HL-60 (cell line): ENCODE data around the gene TMEM59L.

Experiments used
- DNase-seq, 2 experiments: peaks; one replicate each; pipeline ENCODE4 v3.0.0-alpha.2; 2010 to 2020; ENCODE audit warnings: low read depth in 1 of 2, low spot score in 1 of 2
- H3K27ac ChIP-seq: fragments of 250-450 bp; sonication (Bioruptor Pico); replicated peaks from 2 replicates; pipeline ENCODE4 v1.5.1; 2020; ENCODE audit warnings: mild to moderate bottlenecking, moderate library complexity
- H3K27me3 ChIP-seq: fragments of 250-450 bp; sonication (Bioruptor Pico); 2 replicates; pipeline ENCODE4 v1.5.1; 2021; ENCODE audit warnings: mild to moderate bottlenecking, moderate library complexity; ENCODE audit not compliant: insufficient read depth, poor library complexity, severe bottlenecking
- H3K4me3 ChIP-seq: replicated peaks from 2 replicates; pipeline ENCODE4 v1.5.1; 2011; ENCODE audit warnings: mild to moderate bottlenecking, control low read depth, low read length; ENCODE audit not compliant: insufficient read depth
- CTCF ChIP-seq: IDR thresholded peaks from one replicate; pipeline ENCODE4 v1.5.1; 2011; ENCODE audit warnings: low read length, control low read depth, inconsistent platforms; ENCODE audit not compliant: insufficient read depth
- GABPA ChIP-seq: IDR thresholded peaks from 2 replicates; pipeline ENCODE4 v1.6.1; 2012; ENCODE audit warnings: low read depth
- POLR2AphosphoS5 ChIP-seq: IDR thresholded peaks from 2 replicates; pipeline ENCODE4 v1.6.1; 2012; ENCODE audit warnings: low read depth
- REST ChIP-seq: IDR thresholded peaks from 2 replicates; pipeline ENCODE4 v1.6.1; 2012; ENCODE audit warnings: low read depth; ENCODE audit not compliant: insufficient replicate concordance
- SPI1 ChIP-seq: IDR thresholded peaks from 2 replicates; pipeline ENCODE4 v1.6.1; 2012; ENCODE audit warnings: low read depth, mild to moderate bottlenecking, borderline replicate concordance

TMEM59L gene

GRCh38 chr19:18662972-18663732 lies 50.5 kb downstream of the TMEM59L start:
- Histone ChIP-seq H3K4me3 (no peak overlapping the region), H3K27me3 (no peaks in the 10 kb centered on the region), H3K27ac (no peak overlapping the region)
- no peak for DNase-seq
- TF ChIP-seq SPI1 (no peak), REST (no peak), CTCF (no peak), GABPA (no peak)

- Histone ChIP-seq H3K27ac (no peak overlapping the region), H3K4me3 (no peak overlapping the region), H3K27me3 (no peaks in the 10 kb centered on the region)
- DNase-seq = no peak
- TF ChIP-seq POLR2AphosphoS5 (no peak), SPI1 (no peak), GABPA (no peak), REST (no peak), CTCF (no peak)
Measured at GRCh38 chr19:18663940-18664530, 51.4 kb downstream of the TMEM59L start.

- Histone ChIP-seq H3K27ac (no peak overlapping the region), H3K27me3 (no peaks in the 10 kb centered on the region), H3K4me3 (no peak overlapping the region)
- no peak for TF ChIP-seq SPI1
- TF ChIP-seq GABPA = no peak
- TF ChIP-seq REST = no peak
- TF ChIP-seq CTCF = no peak
- TF ChIP-seq POLR2AphosphoS5 = no peak
- no peak for DNase-seq
Measured at GRCh38 chr19:18665771-18666202, 53.1 kb downstream of the TMEM59L start.
